Activated CD4-positive, alpha-beta T cell treated with anti-CD3 and anti-CD28 coated beads, Interleukin-2, amount 50 U/mL, for 1 hour (primary cell): ENCODE measurements around the gene SIPA1L2.
"Not testable (repeated sequence)": the region's sequence is repeated elsewhere in the genome, so short reads cannot be mapped to it uniquely, and the experiment has no call there.

Experiments used
- DNase-seq: peaks from one replicate; pipeline ENCODE4 v3.0.0-alpha.2; 2020

The SIPA1L2 gene

GRCh38 chr1:232614811-232615210 lies 15.1 kb downstream of the SIPA1L2 start:
- DNase-seq, result no peak

- DNase-seq, result no peak
Measured at GRCh38 chr1:232613752-232614381, 16.1 kb downstream of the SIPA1L2 start.

- DNase-seq, result not testable (repeated sequence)
Measured at GRCh38 chr1:232612836-232613235, 17.1 kb downstream of the SIPA1L2 start.

- no peak for DNase-seq
Measured at GRCh38 chr1:232611834-232612233, 18.1 kb downstream of the SIPA1L2 start.

GRCh38 chr1:232610902-232611745 lies 18.8 kb downstream of the SIPA1L2 start:
- not testable (repeated sequence) for DNase-seq

GRCh38 chr1:232610192-232610901 lies 19.6 kb downstream of the SIPA1L2 start:
- no peak for DNase-seq

- DNase-seq, result no peak
Measured at GRCh38 chr1:232608427-232608826, 21.5 kb downstream of the SIPA1L2 start.

GRCh38 chr1:232602622-232603021 lies 27.3 kb downstream of the SIPA1L2 start:
- DNase-seq, result no peak

GRCh38 chr1:232600424-232601258 lies 29.3 kb downstream of the SIPA1L2 start:
- DNase-seq, result no peak

- no peak for DNase-seq
Measured at GRCh38 chr1:232599178-232600041, 30.5 kb downstream of the SIPA1L2 start.

- DNase-seq, result no peak
Measured at GRCh38 chr1:232598837-232599177, 31.1 kb downstream of the SIPA1L2 start.

- DNase-seq, result no peak
Measured at GRCh38 chr1:232598133-232598532, 31.8 kb downstream of the SIPA1L2 start.

- no peak for DNase-seq
Measured at GRCh38 chr1:232597721-232598120, 32.2 kb downstream of the SIPA1L2 start.

GRCh38 chr1:232596666-232597303 lies 33.1 kb downstream of the SIPA1L2 start:
- DNase-seq, result no peak

GRCh38 chr1:232594768-232595698 lies 34.9 kb downstream of the SIPA1L2 start:
- DNase-seq, result no peak

- DNase-seq, result no peak
Measured at GRCh38 chr1:232593717-232594502, 36.0 kb downstream of the SIPA1L2 start.

GRCh38 chr1:232591344-232591743 lies 38.6 kb downstream of the SIPA1L2 start:
- no peak for DNase-seq

GRCh38 chr1:232590744-232591082 lies 39.2 kb downstream of the SIPA1L2 start:
- DNase-seq, result no peak
